NCI-H524 treated with DMSO at 0.1 percent for 48 hours (cell line): ENCODE data around the gene NUP85.
"Not testable (repeated sequence)": the region's sequence is repeated elsewhere in the genome, so short reads cannot be mapped to it uniquely, and the experiment has no call there.

Source experiments
- DNase-seq: peaks from one replicate; lab custom pipeline; 2025; lab: John Stamatoyannopoulos, UW

Gene NUP85

DNA sequence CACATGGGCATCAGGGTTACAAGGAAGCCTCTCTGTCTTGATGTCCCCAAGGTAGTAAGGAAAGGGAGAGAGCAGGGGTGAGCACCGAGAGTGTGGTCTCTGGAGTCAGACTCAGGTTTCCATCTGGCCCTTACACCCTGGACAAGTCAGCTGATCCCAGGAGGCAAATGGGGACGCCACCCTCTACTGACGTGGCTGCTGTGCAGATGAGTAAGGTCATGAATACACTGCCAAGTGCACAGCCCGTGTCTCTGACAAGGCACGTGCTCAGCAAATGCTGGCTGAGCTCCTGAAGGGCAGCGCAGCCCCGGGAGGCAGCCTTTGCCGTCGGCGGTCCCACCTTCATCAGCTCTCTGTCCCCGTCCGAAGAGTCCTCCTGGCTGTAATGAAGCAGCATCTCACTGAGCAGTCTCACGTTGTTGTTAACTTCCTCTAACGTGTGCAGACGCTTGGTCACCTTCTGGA lies 36.5 kb downstream of the NUP85 start:
- DNase-seq = no peak

DNA sequence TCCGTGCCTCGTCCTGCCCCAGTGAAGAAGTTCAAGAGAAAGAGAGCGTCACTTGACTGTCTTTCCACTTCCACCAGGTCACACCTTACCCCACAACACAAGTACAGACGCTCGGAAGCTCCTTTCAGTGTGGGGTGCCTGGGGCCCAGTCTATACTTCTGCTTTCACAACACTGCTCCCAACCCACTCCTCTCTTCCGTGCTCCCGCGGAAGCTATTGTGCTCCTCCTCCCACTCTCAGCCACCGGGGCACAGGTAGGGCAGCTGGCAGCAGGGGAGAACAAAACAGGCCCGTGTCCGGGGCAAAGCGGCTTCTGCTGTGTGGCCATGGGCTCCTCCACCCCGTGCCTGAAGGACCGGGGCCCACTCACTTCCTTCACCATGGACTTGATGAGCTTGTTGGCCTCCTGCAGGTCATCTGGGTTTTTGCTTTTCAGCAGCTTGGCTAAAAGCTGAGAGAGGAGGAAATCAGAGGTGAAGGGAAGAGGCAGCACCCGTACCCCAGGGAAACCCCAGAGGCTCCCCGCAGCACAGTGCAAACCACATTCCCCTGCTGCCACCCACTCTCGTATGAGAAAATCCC lies 37.1 kb downstream of the NUP85 start:
- DNase-seq = no peak

DNA sequence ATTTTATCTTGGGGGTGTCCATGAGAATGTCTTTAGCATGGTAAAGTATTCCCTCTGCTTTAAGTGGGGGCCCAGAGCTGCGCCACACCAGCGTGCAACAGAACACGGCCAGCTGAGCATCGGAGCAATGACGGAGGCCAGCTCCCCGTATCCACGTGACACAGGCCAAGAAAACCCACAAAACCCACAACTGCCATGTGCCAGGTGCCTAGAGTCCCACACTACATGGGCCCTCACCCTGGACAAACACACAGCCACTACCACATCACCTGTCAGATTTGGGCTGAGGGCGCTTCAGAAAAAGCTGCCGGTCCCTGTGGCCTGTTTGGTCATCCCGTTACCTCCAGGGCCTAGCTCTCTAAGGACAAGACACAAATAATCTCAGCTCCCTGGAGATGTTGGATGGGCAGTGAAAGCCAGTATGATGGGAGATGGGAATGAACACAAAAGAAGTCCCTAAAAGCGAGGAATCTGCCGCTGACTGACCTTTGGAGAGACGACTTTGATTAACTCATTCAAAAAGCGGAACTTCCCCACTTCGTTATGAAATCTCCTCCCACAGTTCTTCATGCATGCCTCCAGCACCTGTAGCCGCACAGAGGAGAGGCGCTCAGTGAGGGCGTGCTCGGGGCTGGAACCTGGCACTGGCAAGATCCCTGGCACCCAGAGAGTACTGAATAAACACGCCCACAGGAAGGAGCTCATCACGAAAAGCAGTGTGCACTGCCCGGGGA lies 38.8 kb downstream of the NUP85 start:
- no peak for DNase-seq

DNA sequence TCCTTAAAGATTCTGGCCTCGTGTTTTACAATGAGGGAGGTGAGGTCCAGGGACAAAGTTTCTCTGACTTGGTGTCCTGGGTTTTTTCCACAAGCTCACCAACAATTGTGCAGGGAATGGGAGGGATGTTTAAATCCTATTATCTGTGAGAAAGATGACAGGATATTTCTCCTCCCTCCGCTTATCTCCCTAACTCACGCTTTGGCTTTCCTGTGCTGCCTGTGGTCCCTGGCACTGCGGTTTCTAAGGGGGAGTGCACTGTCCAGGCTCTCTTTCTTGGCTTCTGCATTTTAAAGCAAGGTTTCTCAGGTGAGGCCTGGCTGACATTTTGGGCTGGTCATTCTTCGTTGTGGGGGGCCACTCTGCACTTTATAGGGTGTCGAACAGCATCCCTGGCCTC lies 39.5 kb downstream of the NUP85 start:
- DNase-seq = no peak

DNA sequence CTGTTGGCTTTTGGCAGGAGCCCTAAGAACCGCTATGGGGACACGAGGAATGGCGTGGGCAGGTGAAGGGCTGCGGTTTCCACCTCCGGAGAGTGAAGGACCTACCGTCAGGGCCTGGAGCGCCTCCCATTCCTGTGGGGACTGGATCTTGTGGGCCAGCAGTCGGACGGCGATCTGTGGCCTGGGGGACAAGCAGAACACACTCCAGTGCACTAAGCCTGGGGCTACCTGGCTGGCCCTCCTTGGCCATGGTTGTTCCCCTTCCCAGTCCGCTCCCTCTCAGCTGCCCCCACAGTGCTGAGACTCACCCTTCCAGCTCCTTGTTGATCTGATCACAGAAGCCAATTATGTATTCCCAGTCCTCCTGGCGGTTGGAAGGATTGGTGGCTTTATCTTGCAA lies 40.9 kb downstream of the NUP85 start:
- no peak for DNase-seq

DNA sequence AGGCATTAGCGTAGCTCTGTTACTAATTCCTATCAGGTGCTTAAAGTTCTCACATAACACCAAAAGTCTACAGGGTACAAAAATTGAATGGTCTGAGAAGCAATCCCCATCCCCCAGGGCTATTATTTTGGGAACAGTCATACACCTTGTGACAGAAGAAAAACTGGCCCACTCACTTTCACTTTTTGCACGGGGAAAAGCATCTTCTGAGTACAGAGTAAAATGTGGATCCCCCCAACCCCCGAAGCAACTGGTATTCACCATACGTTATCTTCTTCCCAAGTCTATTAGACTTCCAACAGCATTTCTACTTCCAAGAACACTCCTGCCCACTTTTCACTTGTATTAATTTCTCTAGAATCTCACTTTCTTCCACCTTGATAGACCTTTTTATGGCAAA lies 44.1 kb downstream of the NUP85 start:
- DNase-seq = no peak

DNA sequence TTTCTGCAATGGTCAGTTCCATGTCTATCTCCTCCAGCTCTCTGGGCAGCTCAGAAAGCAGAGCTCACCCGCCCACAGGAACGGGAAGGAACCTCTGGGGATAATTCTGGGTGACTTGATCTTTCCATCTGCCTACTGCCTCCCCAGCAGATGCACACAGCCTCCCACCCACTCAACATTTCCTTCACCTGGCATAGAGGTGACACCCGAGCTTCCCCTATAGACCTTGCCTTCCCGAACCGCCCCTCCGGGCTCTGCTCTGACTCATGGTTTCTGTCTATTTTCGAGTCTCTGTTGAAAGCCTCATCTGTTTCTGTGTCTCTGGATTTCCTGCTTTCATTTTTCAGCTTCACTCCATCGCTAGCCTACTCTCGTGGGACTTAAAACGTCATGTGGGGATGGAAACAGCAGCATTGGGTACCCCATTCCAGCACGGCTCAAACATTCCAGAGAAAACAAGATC lies 44.6 kb downstream of the NUP85 start:
- no peak for DNase-seq

DNA sequence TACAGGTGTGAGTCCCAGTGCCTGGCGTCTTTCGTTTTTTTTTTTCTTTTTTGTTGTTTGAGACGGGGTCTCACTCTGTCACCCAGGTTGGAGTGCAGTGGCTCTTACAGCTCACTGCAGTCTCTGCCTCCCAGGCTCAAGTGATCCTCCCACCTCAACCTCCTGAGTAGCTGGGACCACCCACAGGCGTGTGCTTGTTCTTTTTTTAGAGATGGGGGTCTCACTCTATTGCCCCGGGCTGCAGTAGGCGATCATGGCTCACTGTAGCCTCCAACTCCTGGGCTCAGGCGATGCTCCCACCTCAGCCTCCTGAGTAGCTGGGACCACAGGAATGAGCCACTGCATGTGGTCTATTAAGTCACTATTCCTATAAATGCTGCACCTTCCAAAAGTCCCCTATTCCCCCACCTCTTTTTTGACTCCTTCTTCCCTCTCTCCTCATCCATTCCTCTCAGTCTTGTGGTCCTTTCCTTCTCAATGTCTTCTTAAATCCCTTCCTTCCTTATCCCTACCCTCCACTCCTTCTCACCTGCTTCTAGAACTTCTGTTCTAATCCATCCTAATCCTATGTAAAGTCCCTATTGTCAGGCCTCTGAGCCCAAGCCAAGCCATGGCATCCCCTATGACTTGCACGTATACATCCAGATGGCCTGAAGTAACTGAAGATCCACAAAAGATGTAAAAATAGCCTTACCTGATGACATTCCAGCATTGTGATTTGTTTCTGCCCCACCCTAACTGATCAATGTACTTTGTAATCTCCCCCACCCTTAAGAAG lies 46.7 kb downstream of the NUP85 start:
- no peak for DNase-seq

DNA sequence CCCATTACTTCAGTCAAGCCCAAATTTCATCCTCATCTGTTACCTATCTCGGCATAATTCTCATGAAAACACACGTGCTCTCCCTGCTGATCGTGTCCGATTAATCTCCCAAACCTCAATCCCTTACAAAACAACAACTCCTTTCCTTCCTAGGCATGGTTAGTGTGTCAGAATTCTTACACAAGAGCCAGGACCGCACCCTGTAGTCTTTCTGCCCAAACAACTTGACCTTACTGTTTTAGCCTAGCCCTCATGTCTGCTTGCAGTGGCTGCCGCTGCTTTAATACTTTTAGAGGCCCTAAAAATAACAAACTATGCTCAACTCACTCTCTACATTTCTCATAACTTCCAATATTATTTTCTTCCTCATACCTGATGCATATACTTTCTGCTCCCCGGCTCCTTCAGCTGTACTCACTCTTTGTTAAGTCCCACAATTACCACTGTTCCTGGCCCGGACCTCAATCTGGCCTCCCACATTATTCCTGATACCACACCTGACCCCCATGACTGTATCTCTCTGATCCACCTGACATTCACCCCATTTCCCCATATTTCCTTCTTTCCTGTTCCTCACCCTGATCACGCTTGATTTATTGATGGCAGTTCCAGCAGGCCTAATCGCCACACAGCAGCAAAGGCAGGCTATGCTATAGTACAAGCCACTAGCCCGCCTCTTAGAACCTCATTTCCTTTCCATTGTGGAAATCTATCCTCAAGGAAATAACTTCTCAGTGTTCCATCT lies 50.6 kb downstream of the NUP85 start:
- DNase-seq = not testable (repeated sequence)

DNA sequence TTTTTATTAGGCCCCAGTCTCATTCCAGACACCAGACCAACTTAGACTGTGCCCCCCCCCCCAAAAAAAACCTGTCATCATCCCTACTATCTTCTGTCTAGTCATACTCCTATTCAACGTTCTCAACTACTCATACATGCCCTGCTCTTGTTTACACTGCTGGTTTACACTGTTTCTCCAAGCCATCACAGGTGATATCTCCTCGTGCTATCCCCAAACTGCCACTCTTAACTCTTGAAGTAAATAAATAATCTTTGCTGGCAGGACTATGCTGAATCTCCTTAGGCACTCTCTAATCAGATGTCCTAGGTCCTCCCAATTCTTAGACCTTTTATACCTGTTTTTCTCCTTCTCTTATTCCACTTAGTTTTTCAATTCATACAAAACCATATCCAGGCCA lies 51.7 kb downstream of the NUP85 start:
- not testable (repeated sequence) for DNase-seq

DNA sequence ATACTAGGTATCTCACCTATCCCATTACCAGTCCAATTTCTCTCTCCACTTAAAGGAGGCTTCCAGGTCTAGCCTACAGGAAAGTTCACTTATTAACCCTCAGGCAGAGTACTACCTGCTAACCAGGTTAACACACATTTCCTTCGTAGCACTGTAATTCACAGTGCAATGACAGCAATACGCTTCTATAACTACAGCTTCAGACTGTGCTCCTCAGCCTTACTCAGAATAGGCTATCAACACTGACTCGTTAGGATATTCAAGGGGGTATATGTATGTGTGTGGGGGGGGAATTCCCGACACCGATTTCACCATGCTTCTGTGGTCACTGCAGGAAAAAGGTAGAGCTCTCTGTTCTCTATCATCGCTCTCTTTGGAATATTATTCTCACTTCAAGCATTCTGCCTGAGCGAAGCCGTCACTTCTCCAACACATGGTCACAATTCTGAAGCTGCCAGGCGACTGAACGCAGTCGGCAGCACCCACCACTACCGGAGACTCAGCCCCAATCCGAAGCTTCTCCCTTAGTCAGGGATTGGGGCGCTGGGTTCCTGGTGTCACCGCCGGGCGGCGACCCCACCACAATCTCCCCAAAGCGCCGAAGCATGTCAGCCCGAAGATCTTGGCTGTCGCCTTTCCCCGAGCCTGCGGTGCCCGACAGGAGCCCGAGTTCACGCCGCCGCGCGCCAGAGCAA lies 55.3 kb downstream of the NUP85 start:
- no peak for DNase-seq

DNA sequence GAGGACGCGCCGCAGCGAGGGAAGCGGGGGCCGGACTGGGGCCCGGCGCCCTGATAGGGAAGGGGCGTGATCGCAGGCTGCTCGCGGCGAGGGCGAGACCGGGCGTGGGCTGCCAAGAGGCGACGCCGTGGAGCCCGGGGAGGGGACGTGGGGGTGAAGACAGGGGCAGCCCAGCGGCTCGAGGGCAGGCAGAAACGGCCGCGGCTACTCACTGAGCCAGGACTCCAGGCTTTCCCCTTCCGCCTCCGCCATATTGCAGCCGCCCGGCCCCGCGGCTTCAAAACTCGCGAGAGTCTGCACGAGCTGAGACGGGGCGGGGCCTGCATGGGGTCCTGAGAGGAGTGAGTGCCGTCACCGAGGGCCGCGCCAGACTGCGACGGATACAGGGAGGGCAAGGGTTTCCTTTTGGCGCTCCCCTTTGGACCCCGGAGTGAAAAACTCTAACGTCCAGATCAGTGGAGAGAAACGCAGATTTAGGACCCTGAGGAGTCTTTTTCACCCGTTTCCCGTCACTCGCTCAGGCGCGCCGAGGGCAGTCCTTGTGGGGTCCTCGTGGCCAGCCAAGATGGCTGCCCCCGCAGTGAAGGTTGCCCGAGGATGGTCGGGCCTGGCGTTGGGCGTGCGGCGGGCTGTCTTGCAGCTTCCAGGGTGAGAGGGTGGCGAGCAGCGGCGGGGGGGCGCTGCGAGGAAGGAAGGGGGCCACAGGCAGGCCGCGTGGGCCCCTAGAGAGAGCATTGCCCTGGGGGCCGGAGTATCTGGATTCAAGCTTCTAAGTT lies 56.0 kb downstream of the NUP85 start, which contains the start of the genes GGA3 and MRPS7:
Gene GGA3, minus strand, starts transcription at position 271 of the 776 bp plus-strand sequence. Its CDS starts 19 bp downstream, at position 252.
Gene MRPS7, plus strand, starts transcription at position 544 of the 776 bp plus-strand sequence. Its CDS starts 22 bp downstream, at position 566.
- peak; percentile 91 for DNase-seq

DNA sequence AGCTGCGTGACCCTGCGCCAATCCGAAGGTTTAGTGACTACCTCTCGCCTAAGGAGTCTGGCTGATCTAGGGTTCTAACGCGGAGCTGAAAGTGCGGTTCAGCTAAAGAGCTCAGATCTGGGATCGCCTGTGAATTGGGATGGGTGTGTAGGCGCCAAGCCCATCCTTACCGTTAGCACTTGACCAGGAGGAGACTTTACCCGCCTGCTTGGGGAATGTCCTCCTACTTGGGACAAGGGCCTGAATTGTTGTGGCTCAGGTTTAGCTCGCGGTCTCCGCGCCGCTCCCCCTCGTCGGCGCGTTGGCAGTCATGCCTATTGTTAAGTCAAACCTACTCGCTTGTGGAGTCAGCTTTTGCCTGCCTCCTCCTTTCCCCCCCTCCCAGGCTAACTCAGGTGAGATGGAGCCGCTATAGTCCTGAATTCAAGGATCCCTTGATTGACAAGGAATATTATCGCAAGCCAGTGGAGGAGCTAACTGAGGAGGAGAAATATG lies 56.7 kb downstream of the NUP85 start:
- no peak for DNase-seq

DNA sequence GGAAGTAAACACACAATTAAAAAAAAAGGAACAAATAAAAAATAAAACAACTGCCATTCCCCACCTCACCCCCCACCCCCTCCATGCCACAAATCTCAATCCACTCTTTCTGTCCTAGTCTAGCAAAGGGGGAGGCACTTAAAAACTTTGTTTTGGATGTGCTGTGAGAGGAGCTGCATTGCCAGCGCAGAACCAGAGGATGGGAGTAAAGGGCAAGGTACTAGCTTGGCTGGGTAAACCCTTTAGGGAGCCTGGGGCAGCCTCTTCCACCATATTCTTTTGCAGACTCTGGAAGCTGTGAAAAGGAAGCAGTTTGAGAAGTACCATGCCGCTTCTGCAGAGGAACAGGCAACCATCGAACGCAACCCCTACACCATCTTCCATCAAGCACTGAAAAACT lies 57.6 kb downstream of the NUP85 start:
- DNase-seq = no peak

DNA sequence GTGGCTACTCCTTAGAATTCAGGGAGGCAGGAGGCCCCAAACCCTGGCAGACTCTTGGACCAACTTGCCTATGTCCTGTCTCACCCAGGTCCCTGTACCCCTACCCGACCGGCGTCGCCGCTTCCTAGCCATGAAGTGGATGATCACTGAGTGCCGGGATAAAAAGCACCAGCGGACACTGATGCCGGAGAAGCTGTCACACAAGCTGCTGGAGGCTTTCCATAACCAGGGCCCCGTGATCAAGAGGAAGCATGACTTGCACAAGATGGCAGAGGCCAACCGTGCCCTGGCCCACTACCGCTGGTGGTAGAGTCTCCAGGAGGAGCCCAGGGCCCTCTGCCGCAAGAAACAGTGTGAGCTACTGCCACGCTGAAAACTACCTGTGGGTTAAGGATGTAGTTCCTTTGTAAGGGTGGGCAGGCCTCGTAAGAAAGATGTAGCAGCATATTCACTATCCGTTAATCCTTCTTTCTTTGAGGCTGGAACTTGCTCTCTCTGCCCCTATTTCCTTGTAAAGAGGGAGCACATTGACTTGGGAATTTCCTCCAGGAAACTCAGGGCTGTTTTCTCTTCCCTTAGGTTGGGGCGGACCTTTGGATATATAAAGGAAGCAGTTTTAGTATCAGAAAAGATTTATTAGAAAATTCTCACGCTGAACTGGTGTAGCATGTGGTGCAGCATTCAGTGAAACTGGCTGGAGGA lies 60.3 kb downstream of the NUP85 start:
- DNase-seq = no peak

DNA sequence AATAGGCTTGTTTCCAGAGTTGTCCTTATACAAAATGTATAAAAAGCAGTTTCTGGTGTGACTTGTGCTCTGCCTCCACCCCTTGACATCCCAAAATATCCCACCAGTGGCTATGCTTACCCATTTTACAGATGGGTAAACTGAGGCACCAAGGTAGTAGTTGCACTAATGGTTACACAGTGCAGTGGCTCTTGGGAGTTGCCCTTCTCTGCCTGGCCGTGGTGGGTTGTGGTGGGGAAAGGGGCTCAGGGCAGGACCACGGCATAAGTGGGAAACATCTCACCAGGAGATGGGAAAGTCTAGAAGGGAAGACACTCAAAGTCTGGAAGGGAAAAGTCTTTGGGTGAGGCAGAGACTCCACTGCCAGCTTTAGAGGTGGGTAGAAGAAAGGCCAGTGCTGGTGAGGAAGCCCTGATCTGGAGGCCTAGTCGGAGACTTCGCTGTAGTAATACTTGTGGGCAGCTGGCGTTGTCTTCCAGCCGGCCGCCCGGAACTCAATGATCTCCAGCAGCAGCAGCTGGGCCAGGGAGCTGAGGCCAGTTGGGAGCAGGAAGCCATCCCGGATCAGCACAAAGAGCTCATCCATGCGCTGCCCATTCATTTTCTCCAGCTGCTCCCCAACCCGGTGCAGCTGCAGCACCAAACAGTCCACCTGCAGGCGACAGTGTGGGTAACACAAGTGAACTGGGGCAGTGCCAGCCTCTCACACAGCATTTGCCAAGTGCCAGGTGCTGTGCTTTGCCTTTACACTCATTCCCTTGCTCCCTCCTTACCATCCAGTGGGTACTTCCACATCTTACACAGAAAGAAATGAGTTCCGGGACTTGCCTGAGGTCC lies 61.1 kb downstream of the NUP85 start:
- no peak for DNase-seq

DNA sequence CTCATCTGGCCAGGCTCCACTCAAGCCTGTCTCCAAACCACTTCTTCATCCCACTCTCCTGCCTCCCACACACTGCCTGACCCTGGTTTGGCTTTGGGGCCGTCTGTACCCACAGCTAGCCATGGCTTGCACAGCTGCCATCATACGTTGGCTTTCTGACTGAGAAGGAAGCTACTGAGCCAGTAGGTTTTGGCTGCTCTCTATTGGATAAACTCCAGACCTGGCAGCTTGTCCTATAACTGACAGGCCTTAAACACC lies 61.6 kb downstream of the NUP85 start:
- no peak for DNase-seq

DNA sequence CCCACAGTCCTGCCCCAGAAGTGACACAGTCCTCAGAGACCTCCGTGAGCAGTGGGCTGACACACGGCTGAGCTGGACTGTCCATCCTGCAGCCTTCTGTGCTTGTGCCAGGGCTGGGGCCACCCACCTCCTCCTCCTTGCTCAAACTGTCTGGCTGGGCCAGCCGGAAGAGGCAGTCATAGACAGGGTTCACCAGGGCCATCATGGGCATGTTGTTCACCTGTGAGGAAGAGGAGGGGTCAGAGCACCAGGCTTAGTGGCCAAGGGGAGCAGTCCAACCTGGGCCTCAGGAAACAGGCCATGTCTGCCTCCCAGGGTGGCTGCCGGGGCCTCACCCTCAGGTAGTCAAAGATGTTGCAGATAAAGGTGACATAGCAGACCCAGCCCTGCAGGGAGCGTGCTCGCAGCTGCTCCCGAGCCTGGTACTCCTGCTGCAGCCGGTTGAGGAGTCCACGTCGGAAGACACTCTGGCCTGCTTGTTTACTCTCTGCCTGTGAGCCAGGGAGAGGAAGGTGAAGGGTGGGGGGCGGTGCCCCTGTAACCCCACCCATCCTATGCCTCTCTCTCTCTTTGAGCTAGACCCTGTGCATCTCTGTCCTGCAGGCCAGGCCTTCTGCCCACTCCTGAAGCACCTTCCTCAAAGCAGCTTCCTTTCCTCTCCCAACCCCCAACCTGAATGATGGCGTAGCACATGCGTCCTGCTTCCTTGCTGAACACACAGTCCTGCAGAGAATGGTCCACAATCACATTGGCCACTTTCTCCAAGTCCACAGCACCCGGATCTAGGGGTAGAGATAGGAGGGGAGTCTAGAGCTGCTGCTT lies 62.1 kb downstream of the NUP85 start:
- no peak for DNase-seq
